ENCODE data around the gene AGTR2. TPM values are rescaled to one million over a fixed set of nuclear protein-coding genes. Genes with fewer than 3 reads are reported as not detected.
"Not testable (repeated sequence)": the region's sequence is repeated elsewhere in the genome, so short reads cannot be mapped to it uniquely, and the experiment has no call there.

Gene AGTR2
- total RNA-seq, 4 donors from 2014 or later = 0.13 TPM; not detected in 3

GRCh38 chrX:116213262-116213661, 42.7 kb downstream of the AGTR2 start:
- TF ChIP-seq CTCF (IDR thresholded peaks at IDR 0.05) = no peak
- no peak for TF ChIP-seq POLR2AphosphoS5 (IDR thresholded peaks at IDR 0.05)
- TF ChIP-seq EP300 (IDR thresholded peaks at IDR 0.05) = no peak
- no peak for TF ChIP-seq POLR2A (IDR thresholded peaks at IDR 0.05)
- H3K4me3 ChIP-seq = no peak overlapping the region
- H3K27me3 ChIP-seq = no peaks in the 10 kb centered on the region
- no peaks in the 10 kb centered on the region for H3K36me3 ChIP-seq
- H3K27ac ChIP-seq = no peak overlapping the region
- no peak for ATAC-seq
- no peaks in the 10 kb centered on the region for H3K9me3 ChIP-seq
- H3K4me1 ChIP-seq = no peaks in the 10 kb centered on the region

GRCh38 chrX:116217080-116217479, 46.5 kb downstream of the AGTR2 start:
- ATAC-seq, H3K4me1 ChIP-seq, H3K27ac ChIP-seq, H3K27me3 ChIP-seq, H3K9me3 ChIP-seq, H3K36me3 ChIP-seq, H3K4me3 ChIP-seq: not testable (repeated sequence)
- WGBS, 2 donors (ENCODE audit: low coverage in 1 of 2) = 60 to 72% methylated on average over 1 to 2 of the region's 2 CpGs
